Testis (tissue), 2 donors: ENCODE measurements around the gene ADAM10.

Experiments used
- POLR2A ChIP-seq: fragments of 450-650 bp; IDR thresholded peaks from one replicate; pipeline ENCODE4 v1.6.1; 2017; ENCODE audit warnings: antibody characterized with exemption, mild to moderate bottlenecking, moderate library complexity
- TF ChIP-seq, protein P1 (sequence below), 3 experiments: fragments of 450-650 bp in 2 of 3; fragments of 200-600 bp in 1 of 3; sonication (generic) in 1 of 3; IDR thresholded peaks; one replicate each; pipeline ENCODE4 v1.5.1; 2016 to 2019; ENCODE audit warnings: antibody characterized with exemption in 3 of 3, mild to moderate bottlenecking in 2 of 3, moderate library complexity in 1 of 3

DNA sequence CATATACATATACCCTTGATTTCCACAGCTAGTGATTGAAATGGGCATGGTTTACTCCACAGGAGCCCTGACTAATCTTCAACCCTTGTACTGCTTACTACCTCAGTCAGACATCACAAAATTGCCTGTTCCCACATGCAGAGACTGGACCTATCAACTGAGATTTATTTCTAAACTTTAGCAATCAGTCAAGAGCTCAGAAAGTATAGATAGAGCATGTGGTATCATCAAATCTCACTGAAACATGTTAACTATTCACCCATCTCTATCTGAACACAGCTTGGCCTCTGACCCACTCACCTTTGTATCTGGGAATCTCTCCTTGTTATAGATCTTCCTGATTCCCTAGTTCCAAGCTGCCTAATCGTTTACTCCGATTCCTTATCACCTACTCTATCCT is 14.6 kb downstream of the ADAM10 start:
- TF ChIP-seq, protein P1, sequence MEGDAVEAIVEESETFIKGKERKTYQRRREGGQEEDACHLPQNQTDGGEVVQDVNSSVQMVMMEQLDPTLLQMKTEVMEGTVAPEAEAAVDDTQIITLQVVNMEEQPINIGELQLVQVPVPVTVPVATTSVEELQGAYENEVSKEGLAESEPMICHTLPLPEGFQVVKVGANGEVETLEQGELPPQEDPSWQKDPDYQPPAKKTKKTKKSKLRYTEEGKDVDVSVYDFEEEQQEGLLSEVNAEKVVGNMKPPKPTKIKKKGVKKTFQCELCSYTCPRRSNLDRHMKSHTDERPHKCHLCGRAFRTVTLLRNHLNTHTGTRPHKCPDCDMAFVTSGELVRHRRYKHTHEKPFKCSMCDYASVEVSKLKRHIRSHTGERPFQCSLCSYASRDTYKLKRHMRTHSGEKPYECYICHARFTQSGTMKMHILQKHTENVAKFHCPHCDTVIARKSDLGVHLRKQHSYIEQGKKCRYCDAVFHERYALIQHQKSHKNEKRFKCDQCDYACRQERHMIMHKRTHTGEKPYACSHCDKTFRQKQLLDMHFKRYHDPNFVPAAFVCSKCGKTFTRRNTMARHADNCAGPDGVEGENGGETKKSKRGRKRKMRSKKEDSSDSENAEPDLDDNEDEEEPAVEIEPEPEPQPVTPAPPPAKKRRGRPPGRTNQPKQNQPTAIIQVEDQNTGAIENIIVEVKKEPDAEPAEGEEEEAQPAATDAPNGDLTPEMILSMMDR (IDR thresholded peaks at IDR 0.05), result no peak
- TF ChIP-seq POLR2A, result no peak
